Measurements from ENCODE around the gene MSI2. TPM values are rescaled to one million over a fixed set of nuclear protein-coding genes. Genes with fewer than 3 reads are reported as not detected.

Gene MSI2
- total RNA-seq, 1 experiment from 2014 or later: 76.6 TPM

DNA sequence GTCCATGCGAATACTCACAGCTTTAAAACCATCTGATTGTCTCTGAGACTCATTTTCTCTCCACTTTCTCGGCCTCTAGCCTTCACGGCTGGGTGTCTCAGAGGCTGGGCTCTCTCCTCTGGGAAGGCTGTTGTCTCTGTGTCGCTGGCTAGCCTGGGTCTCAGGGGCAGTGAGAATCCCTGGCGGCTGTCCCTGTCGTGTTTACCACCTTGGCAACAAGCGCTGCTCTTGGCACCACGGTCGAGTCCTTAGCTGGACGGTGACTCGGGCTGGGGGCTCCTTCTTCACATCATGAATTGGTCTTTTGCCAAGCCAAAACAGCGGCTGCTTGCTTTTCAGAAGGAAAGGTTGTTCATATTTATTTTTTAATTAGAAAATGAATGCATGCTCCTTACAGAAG lies 81.1 kb downstream of the MSI2 start:
- Histone ChIP-seq H3K27ac (no peak overlapping the region), H3K4me3 (no peak overlapping the region), H3K27me3 (no peaks in the 10 kb centered on the region), H3K36me3 (no peaks in the 10 kb centered on the region; the same call in 1 of the 2 replicates), H3K4me1 (no peaks in the 10 kb centered on the region), H3K9me3 (replicated peaks) (no peaks in the 10 kb centered on the region)
- no peak for DNase-seq

DNA sequence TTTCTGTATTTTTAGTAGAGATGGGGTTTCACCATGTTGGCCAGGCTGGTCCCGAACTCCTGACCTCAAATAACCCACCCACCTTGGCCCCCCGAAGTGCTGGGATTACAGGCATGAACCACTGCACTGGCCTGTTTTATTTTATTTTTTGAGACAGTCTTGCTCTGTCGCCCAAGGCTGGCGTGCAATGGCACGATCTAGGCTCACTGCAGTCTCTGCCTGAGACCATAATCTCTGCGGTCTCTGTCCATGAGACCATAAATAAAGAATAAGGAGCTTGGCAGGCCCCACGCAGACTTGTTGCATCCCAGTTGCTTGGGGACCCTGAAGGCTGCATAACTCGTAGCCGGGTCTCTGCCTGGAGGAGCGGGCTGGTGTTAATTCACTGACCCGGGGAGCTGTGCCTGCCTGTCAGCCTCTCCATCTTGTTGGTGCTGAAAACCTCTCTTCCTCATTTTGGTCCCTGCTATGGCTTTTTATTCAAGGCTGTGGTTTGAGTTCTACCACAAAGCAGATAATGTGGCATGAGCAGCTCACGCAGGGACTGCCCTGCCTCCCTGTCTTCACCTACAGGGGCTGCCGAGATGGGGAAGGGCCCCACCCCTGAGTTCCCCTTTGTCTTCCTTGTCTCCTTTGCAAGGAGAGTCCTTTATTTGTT lies 82.1 kb downstream of the MSI2 start:
- Histone ChIP-seq H3K27ac (no peak overlapping the region), H3K27me3 (no peaks in the 10 kb centered on the region), H3K4me3 (no peak overlapping the region), H3K4me1 (no peaks in the 10 kb centered on the region), H3K36me3 (no peaks in the 10 kb centered on the region; the same call in 1 of the 2 replicates), H3K9me3 (replicated peaks) (no peaks in the 10 kb centered on the region)
- no peak for DNase-seq

DNA sequence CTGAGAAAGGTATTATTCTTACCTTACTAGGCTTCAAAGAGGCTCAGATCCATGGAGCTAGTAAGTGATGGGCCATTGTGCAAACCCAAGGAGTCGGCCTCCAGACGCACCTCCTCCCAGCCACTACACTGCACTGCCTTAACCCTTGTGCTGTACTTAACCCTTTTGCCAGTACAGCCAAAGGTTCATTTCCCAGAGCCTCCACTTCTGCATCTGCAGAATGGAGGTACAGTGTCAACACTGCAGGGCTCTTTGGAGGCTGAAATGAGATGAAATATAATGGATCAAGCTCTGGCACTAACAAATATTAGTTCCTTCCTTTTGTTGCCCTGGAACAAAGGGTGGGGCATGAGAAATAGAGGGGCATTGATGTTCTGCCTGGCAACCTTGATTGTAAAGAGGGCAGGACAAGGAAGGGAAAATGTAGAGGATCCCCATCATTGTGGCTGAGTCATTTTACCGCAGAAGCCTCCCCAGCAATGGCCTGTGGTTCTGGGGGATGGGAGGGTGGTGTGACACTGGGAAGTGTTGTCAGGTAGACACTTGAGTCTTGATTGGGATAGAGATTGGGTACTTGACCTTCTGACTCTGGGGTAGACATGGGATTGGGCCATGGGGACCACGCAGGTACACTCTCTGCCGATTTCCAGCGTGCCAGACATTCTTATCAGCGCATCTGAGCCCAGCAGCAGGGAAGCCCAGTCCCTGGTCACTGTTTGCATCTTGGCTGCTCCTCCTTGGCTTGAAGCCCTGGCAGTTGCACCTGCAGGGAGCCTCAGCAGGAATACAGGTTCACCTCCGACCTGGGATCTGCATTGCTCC lies 84.0 kb downstream of the MSI2 start:
- no peak overlapping the region for H3K27ac ChIP-seq
- H3K27me3 ChIP-seq: no peaks in the 10 kb centered on the region
- DNase-seq: no peak
- no peak overlapping the region for H3K4me3 ChIP-seq
- H3K9me3 ChIP-seq (replicated peaks): no peaks in the 10 kb centered on the region
- no peaks in the 10 kb centered on the region for H3K4me1 ChIP-seq
- H3K36me3 ChIP-seq: no peaks in the 10 kb centered on the region; the same call in 1 of the 2 replicates

DNA sequence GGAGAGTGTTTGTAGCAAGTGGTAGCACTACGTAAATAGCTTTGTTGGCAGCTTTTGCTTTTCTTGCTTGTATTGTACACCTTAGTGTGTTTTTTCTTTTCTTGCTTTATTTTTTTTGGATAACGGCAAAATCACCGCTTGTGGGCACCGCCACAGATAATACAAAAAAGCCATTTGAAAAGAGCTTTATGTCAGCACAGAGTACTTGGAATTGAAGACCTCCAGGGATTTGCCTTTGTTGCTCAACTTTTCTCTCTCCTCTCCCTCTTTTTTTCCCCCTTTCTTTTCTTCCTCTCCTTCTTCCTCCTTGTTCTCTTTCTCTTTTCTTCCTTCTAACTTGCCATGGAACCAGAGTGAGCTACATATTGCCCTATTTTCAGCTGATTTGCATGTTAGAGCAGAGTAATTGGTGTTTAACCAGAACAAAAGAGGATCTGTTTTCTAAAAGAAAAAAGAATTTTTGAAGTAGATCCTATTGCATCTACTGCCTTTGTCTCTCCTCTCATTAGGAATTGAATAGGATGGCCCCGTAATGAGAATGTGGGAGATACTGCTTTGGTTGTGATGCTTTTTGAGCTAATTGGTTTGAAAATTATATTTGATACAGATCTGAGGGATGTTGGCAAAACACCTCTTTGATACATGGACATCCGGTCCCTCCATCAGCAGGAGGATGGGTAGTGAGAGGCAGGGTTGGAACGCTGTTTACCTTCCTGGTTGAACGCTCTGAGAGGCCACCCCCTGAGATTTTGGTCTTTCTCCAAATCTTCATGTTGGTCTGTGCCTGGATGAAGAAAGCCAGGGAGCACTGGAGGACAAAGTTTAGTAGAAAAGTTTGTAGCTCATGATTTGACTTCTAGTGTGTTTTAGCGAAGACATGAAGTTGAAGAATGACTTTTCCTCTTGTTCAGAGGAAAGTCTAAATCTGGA lies 85.6 kb downstream of the MSI2 start:
- Histone ChIP-seq H3K36me3 (peaks cover 2% of the 10 kb centered on the region; the same call in 1 of the 2 replicates), H3K9me3 (replicated peaks) (no peaks in the 10 kb centered on the region), H3K4me1 (no peaks in the 10 kb centered on the region), H3K27me3 (no peaks in the 10 kb centered on the region), H3K4me3 (no peak overlapping the region), H3K27ac (no peak overlapping the region)
- no peak for DNase-seq

DNA sequence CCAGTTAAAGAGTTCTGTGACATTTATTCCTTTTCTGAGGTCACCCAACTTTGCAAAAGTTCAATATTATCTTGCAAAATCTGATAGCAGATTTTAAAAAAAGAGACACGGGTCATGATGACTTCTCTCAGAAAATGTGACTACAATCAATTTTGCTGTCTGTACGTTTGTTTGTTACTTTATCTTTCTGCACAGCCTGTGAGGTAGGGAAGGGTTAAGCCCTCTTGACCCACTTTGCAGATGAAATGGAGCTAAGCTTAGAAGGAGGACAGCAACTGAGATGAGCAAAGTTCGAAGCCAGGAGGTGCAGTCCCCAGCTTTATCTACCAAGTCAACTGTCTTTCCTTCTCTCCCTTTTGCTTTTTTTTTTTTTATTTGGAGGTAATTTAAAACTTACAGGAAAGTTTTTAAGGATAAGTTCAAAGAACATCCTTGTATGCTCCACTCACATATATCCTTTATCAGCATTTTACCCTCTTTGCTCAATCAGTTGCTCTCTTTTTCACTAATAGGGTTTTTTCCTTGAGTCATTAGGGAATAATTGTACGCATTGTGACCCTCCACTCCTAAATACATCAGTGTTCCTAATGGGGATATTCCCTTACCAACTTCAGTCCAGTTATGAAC lies 86.8 kb downstream of the MSI2 start:
- Histone ChIP-seq H3K27me3 (no peaks in the 10 kb centered on the region), H3K4me1 (no peaks in the 10 kb centered on the region), H3K9me3 (replicated peaks) (no peaks in the 10 kb centered on the region), H3K27ac (no peak overlapping the region), H3K36me3 (peaks cover 9% of the 10 kb centered on the region), H3K4me3 (no peak overlapping the region)
- DNase-seq: no peak

DNA sequence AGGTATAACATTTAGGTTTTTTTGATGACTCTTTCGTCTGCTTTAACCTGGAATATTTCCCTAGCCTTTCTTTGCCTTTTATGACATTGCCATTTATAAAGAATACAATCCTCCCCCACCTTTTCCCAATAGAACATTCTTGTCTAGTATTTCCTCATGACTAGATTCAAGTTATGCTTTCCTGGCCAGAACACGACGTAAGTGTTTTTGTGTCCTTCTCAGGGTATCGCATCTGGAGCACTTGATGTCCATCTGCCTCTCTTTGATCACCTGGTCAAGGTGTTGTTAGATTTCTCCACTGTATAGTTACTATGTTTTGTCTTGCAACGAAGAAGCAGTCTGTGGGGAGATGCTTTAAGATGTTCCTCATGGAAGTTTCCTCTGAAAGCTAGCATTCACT lies 87.4 kb downstream of the MSI2 start:
- peaks cover 11% of the 10 kb centered on the region for H3K36me3 ChIP-seq
- H3K4me1 ChIP-seq: no peaks in the 10 kb centered on the region
- no peak for DNase-seq
- H3K27ac ChIP-seq: no peak overlapping the region
- no peaks in the 10 kb centered on the region for H3K27me3 ChIP-seq
- no peaks in the 10 kb centered on the region for H3K9me3 ChIP-seq (replicated peaks)
- H3K4me3 ChIP-seq: no peak overlapping the region

DNA sequence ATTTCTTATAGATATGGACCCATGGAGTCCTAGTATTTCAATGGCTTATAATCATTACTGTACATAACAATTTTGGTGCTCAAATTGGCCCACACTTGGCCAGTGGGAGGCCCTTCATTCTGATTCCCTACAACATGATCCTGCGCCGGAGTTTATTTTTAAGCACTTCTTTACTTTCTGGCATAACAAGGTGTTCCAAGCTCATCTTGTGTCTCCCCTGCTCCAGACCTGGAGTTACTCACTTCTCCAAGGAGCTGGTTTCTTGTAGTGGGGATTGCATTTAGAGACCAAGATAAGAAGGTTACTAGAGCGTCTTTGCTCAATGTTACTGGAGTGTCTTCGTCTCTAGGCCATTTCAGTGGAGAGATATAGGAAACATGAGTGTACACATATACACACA lies 87.9 kb downstream of the MSI2 start:
- Histone ChIP-seq H3K4me3 (no peak overlapping the region), H3K27ac (no peak overlapping the region)

DNA sequence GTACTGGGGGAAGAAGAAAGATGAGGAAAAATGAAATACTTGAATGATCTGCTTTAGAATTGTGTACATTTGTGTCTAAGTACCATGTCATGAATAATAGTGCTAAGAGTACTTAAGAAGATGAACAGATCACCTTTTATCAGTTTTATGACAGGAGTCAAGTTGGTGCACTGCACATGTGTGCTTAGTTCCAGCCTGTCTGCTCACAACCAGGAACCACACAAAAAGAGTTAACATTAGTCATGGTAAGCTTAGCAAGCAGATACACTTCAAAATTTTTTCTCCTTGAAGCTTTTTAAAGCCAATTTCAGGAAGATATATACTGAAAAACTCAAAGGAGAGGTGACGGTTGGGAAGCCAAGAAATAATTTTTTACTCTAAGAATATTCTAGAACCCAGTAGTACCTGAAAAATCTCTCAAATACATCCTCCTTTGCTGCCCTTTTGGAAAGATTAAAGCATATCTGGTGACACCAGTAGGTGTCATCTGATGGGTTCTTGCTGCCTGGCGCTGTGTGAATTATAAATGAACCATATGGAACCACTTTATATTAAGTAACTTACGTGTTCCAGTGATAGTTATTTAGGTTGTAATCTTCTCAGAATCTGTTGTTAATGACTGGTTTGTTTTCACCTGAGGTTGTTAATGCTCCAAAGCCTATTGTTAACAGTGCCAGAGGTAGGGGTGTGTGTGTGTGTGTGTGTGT lies 93.4 kb downstream of the MSI2 start:
- no peaks in the 10 kb centered on the region for H3K27me3 ChIP-seq
- peak in 1 of 2 experiments; percentile 17 for DNase-seq
- peaks cover 11% of the 10 kb centered on the region for H3K36me3 ChIP-seq
- peak overlapping the region; percentile 6; the same call in 1 of the 2 replicates for H3K27ac ChIP-seq
- no peaks in the 10 kb centered on the region for H3K4me1 ChIP-seq
- no peak overlapping the region for H3K4me3 ChIP-seq
- H3K9me3 ChIP-seq (replicated peaks): no peaks in the 10 kb centered on the region

More for the DNA sequence above, 87.9 kb downstream of the MSI2 start:
- H3K36me3 ChIP-seq: peaks cover 11% of the 10 kb centered on the region
- no peaks in the 10 kb centered on the region for H3K4me1 ChIP-seq
- DNase-seq: no peak
- no peaks in the 10 kb centered on the region for H3K27me3 ChIP-seq
- H3K9me3 ChIP-seq (replicated peaks): no peaks in the 10 kb centered on the region

DNA sequence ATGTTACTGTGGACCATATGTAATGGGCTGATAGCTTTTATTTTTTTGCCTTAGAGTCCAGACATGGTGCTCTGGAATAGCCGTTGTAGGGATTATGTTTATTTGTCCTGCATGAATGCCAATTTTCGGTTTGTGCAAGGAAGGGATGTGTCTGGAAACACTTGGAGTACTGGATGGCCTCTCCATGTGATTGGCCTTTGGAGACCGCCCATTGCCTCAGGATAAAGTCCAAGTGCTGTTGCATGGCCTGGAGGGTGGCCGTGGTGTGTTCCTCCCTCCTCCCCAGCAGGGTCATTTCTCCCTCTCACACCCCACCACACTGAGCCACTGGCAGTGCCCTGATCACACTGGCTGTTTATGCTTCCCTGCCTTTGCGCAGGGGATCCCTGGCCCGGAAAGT lies 93.9 kb downstream of the MSI2 start:
- Histone ChIP-seq H3K9me3 (replicated peaks) (no peaks in the 10 kb centered on the region), H3K4me3 (no peak overlapping the region), H3K27ac (no peak overlapping the region; the same call in 1 of the 2 replicates), H3K4me1 (peaks cover 5% of the 10 kb centered on the region), H3K27me3 (no peaks in the 10 kb centered on the region), H3K36me3 (peaks cover 11% of the 10 kb centered on the region)
- DNase-seq: no peak

DNA sequence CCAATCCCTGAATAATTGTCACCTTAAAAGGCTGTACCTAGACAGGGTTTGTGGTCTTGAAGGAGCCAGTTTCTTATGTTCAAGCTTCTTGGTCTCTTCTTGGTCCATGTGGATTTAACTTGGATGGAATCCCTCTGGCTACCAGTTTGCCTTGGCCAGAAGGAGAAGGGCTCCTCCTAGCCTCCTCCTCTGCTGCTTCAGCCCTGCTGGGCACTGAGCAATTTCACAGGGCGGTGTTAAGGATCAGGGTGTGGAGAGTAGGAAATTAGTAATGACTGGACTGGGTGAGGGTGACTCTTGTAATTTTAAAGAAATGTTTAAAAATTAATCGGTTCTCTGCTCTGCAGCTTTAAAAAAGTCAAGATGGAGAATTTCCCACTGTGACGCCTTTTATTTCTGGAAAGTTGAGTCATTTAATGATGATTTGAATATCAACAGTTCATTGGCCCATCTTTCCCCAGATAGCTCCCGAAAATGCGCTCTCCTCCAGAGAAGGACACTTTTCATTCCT lies 96.4 kb downstream of the MSI2 start:
- Histone ChIP-seq H3K36me3 (peaks cover 5% of the 10 kb centered on the region), H3K27me3 (no peaks in the 10 kb centered on the region), H3K9me3 (replicated peaks) (no peaks in the 10 kb centered on the region), H3K4me1 (peaks cover 25% of the 10 kb centered on the region), H3K4me3 (no peak overlapping the region), H3K27ac (no peak overlapping the region)
- DNase-seq: no peak

DNA sequence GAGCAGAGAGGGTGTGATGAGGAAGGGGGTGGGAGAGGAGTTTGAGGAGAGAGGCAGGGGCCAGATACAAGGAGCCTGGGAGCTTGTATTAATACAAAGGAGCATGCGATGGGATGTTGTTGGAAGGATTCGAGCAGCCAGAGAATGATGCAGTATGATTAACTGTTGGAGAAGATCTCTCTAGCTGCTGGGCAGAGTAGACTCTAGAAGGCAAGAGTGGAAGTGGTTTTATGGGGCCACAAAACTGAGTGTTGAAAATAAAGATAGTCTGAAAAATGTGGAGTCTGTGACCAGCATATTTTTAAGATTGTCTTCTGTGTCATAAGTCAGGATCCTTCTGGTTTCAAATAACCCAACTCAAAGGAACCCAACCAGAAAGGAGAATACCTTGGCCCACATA lies 98.3 kb downstream of the MSI2 start:
- DNase-seq: no peak
- peaks cover 25% of the 10 kb centered on the region for H3K4me1 ChIP-seq
- no peaks in the 10 kb centered on the region for H3K27me3 ChIP-seq
- no peaks in the 10 kb centered on the region for H3K36me3 ChIP-seq
- H3K9me3 ChIP-seq (replicated peaks): no peaks in the 10 kb centered on the region
- no peak overlapping the region for H3K4me3 ChIP-seq
- H3K27ac ChIP-seq: no peak overlapping the region

DNA sequence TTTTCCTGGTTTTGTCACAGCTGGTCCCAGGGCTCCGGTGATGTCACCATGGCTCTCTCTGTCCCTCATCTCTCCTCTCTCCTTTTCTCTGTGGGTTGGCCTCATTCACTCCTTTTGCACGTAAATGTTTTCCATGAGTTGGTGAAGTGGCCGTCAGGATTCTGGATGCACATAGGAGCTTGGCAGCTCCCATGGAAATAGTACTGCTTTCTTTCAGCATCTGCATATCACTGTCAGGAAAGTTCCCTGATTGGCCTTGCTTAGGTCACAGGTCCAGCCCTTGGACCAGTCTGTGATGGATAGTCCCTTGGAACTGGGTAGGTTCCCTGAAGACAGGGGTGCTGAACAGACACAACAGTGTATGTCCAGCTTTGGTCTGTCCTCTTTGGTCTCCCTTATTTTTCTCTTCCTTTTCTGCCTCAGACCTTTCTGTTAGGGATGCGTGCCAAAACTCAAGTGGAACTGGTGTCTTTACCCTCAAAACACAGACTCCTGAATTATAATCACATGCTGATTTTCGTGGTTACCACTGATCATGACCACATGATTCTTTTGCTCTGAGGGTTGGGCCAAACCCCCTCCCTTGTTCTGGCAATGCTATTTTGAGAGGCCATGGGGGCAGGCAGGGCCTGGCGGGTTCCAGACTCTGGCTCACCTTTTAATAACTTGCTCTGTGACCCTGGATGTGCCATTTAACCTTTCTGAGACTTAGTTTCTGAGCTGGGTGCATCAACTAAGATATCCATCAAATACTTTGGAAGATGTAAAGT lies 99.0 kb downstream of the MSI2 start:
- no peaks in the 10 kb centered on the region for H3K36me3 ChIP-seq
- no peak overlapping the region for H3K4me3 ChIP-seq
- peak; percentile 26 to 58 for DNase-seq
- no peaks in the 10 kb centered on the region for H3K27me3 ChIP-seq
- peaks cover 25% of the 10 kb centered on the region for H3K4me1 ChIP-seq
- no peak overlapping the region for H3K27ac ChIP-seq
- H3K9me3 ChIP-seq (replicated peaks): no peaks in the 10 kb centered on the region

DNA sequence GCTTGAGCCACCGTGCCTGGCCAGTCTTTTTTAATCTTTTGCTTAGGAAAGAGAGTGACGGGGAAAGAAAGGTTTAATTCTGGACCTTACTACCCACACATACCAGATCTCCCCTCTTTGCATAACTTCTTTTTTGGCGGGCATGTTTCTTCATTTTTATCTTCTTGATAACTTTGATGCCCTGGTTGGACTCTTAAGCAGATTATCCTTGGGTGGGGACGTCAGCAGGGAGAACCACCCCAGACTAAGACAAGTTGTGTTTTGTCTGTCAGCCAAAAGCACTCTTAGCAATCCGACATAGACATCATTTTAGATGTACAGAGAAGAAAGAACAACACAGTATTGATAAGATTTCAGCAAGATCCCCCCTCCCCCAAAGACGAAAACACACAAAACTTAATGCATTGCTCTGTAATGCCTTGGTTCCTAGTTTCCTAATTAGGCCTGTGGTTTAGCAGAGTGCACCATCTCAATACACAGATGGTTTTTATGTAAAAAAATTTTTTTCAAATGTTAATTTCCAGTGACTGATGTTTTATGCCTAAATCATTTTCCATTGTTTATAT lies 99.9 kb downstream of the MSI2 start:
- no peak overlapping the region; the same call in 1 of the 2 replicates for H3K27ac ChIP-seq
- no peaks in the 10 kb centered on the region for H3K27me3 ChIP-seq
- no peak for DNase-seq
- H3K4me3 ChIP-seq: no peak overlapping the region
- peaks cover 25% of the 10 kb centered on the region for H3K4me1 ChIP-seq
- H3K9me3 ChIP-seq (replicated peaks): no peaks in the 10 kb centered on the region
- no peaks in the 10 kb centered on the region for H3K36me3 ChIP-seq

Measured in SJCRH30 (cell line).